Daoy (cell line): ENCODE results near the gene MAP2K7. TPM values are rescaled to one million over a fixed set of nuclear protein-coding genes. Genes with fewer than 3 reads are reported as not detected.
"Not testable (repeated sequence)": the region's sequence is repeated elsewhere in the genome, so short reads cannot be mapped to it uniquely, and the experiment has no call there.

Experiments
- DNase-seq: peaks from one replicate; pipeline ENCODE4 v3.0.0-alpha.2; 2015; ENCODE audit warnings: low read depth
- total RNA-seq: library from RNA; depleted of rRNA; stranded (reverse); fragments of >200 nt; shearing (Covaris generic); gene quantifications from 2 replicates; pipeline ENCODE4 v1.2.3, GENCODE V29; 2014

Gene MAP2K7
- total RNA-seq, 1 experiment from 2014 or later, result 8.4 TPM

DNA sequence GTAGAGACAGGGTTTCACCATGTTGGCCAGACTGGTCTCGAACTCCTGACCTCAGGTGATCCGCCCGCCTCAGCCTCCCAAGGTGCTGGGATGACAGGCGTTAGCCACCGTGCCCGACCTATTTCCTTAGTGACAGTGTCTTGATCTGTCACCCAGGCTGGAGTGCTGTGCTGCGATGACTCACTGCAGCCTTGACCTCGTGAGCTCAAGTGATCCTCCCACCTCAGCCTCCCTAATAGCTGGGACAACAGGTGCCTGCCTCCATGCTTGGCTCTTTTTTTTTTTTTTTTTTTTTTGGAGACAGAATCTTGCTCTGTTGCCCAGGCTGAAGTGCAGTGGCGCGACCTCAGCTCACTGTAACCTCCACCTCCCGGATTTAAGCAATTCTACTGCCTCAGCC, 26.4 kb downstream of the MAP2K7 start:
- peak; percentile 51 for DNase-seq

DNA sequence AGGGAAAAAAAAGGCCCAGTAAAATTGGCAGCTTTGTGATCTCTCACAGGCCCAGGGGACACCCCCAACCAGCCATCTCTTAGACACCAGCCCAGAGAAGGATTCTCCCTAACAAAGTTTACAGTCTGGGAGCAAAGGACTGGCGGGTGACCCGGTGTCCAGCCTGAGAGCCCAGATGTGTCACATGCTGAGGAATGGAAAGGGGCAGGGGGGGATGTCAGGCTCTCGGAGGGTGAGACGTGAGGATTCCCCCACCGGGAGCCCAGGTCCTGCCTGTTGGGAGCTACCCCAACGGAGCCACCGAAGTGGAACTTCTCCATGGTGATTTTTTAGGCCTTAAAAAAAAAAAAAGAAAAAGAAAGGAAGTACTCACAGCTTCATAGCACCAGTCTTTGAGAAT, 27.1 kb downstream of the MAP2K7 start:
- DNase-seq, result no peak

DNA sequence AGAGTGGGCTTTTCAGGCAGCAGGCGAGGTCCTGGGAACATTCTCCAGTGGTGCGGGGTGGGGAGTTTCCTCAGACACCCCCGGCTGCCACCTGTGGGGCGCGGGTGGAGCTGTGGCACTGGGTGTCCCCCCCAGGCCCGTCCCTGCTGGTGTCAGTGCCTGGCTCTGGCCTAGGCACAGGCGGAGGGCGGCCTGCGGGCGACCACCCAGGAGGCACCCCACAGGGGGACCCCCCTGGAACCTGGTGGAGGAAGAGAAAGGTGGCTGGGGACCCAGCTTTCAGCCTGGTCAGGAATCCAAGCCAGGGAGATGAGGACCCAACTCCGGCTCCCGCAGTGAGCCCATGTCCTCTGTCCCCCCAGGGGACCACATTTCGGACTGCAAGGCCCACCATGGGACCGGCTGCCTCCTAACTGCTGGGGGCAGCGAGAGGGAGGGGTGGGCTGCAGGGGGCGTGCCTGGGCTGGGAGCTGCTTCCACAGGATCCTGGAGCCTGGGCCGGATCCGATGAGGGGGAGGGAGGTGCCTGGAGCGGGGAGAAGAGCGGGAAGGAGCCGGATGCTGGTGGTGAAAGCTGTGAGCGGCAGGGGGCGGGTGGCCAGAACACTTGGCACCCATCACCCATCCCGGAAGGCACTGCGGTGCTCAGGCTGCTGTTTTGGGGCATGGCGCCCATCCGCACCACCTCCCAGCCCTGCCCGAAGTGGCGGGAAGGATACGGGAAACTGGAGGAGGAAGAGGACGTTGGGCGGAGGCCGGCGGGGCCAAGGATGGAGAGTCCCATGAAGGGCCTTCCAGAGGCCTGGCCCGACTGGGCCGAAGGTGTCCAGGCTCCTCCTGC, 27.8 kb downstream of the MAP2K7 start:
- no peak for DNase-seq

DNA sequence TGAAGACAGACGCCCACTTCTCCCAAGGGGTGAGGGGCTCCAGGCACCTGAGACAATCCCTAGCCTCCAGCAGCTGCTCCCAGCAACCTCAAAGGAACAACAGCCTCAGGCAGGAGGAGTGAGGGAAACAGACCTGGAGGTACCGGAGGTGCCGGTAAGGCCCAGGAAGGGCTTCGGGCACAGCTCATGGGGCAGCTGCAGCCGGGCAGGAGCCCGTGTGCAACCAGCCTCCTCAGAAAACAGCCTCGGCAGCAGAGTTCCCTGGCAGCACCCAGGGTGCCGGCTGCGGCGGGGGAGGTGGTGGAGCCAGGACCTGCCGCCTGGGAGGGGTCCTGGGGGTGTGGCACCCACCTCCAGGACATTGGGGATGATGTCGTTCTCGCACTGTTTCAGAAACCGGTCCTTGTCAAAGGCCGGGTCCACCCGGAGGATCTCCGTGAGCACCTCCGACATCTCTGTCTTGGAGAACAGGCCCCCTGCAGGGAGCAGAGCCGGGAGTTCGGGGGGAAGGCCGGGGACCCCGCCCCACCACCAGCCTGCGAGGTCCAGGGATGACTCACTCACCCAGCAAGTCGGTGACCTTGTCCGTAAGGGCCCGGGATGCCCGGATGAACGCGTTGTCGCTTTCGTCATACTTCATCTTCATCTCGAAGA, 28.7 kb downstream of the MAP2K7 start:
- no peak for DNase-seq

DNA sequence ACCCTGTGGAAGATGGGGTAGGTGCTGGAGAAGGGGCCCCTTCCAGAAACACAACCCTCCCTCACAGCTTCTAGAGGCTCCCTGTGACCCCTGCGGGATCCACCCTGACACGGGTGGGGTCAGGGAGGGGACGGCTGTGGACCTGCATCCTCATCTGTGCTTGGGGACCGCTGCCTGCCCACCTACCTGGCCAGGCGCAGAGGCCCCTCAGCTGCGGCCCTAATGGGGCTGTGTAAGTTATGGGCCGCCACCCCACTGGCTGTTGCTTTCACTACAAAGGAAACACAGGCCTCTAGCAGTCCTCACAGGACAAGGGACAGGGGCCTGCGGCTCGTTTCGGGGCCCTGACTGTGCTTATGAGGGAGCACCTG, 29.2 kb downstream of the MAP2K7 start:
- DNase-seq, result no peak

DNA sequence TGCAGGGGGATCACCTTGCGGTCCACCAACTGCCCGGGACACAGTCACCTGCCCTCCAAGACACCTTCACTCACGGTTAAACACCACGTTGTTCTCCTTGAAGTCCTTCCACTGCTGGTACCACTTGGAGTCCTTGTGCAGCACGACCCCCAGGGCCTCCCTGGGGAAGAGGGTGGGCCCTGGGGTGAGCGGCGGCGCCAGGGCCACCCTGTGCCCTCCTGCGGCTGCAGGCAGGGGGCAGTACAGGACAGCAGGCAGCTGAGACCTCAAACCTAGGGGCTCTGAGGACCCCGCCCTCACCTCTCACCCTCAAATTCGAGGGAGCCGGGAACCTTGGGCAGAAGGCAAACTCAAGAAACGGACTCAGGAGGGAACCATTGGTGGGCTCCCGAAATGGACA, 29.7 kb downstream of the MAP2K7 start:
- DNase-seq, result no peak

DNA sequence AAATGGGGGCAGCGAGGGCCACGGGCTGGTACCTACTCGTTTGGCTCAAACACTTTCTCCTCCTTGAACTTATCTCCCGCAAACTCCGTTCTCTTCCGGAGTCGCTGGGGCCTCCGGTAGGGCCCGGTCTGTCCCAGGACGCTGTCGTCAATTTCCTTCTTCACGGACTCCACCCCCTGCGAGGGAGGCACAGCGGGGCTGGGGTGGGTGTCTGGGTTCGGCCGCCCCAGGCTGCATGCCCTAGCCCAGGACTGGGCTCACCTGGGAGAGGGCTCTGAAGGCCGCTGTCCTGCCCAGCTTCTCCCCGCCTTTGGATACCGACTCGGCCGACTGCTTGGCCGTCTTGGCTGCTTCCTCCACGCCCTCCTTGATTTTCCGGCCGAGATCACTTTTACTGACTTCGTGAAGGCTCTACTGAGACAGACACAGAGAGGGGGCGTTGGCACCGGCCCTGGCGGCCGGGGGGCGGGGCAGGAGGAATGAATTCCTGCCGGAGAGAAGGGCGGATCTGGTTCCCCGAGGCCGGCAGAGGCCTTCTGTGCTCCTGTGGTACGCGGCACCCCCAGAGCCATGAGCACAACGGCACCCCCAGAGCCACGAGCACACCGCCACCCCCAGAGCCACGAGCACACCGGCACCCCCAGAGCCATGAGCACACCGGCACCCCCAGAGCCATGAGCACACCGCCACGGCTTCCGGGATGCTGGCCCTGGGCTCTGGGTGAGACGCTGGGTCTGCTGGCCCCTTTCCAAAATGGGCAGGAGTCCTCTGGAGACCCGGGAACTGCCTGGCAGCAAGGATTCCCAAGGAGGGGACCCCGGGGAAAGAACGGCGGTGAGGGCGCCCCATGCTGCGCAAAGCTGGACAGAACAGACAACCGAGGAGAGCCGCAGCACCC, 30.4 kb downstream of the MAP2K7 start:
- no peak for DNase-seq

DNA sequence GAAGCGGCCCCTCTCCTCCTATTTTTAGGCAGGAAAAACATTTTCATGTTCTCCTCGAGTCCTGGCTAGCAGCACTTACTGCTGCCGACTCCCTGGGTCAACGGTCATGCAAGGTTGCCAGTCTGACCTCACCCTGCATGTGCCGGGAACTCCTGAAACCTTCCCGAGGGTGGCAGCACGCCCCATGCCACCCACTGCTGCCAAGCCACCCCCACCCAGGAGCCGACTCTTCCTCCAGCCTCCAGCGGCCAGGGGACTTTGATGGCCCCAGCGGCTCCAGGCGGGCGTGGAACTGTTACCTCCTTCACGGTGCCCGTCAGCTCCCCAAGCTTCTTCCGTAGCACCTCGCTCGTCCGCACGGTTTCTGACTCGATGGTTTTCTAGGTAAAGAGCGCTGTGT, 31.1 kb downstream of the MAP2K7 start:
- DNase-seq, result no peak

DNA sequence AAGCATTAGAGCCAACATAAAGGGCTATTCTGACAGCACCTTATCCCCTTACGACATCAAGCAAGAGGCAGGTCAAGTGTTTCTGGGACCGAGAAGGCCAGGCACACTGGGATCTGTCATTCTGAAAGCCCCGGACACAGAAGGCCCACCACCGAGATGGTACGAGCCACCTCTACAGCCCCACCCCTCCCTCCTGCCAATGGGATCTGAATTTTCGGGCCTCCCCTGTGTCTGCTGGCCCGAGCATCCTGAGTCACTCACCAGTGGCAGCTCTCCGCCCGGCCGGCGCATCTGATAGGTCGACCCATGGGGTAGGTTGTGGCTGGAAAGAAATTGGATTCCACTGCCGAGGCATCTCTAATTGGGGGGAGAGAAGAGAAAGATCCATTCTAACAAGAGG, 37.2 kb downstream of the MAP2K7 start:
- no peak for DNase-seq

DNA sequence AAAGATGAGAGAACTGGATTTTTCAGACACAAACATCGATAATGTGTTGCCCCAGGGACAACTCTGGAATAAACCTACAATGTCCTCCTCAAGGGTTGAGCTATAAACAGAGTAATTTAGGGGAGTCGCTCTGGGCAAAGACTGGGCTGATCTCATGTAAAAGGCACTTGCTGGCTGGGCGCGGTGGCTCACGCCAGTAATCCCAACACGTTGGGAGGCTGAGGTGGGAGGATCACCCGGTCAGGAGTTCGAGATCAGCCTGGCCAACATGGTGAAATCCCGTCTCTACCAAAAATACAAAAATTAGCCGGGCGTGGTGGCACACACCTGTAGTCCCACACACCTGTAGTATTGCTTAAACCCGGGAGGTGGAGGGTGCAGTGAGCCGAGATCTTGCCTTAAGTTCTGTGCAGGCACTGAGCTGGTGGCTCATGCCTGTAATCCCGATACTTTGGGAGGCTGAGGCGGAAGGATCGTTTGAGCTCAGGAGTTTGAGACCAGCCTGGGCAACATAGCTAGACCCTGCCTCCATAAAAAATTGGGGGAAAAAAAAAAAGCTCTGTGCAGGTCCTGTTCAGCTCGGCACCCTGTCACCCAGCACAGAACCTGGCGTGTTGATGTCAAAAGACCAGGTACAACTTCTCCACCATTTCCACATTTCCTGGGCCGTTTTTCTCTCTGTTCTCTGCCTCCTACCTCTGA, 38.4 kb downstream of the MAP2K7 start:
- DNase-seq, result no peak

DNA sequence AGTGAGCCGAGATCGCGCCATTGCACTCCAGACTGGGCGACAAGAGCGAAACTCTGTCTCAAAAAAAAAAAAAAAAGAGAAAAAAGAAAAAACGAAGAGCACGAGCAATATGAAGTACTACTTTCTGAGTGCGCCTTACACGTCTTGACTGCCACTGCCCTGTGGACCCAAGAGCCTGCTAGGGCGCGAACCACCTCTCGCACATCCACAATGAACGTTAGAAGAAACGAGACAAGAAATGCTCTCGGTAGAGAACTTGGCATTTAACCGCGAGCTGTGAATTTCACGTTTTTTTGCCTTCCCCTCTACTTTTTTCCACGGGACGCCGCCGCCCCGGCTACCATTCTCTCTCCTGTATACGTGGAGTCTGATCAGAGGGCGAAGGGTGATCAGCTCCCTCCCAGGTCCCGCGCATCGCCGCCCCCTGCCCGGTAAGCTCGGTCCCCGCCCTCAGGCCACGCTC, 39.3 kb downstream of the MAP2K7 start:
- DNase-seq, result peak; percentile 23

DNA sequence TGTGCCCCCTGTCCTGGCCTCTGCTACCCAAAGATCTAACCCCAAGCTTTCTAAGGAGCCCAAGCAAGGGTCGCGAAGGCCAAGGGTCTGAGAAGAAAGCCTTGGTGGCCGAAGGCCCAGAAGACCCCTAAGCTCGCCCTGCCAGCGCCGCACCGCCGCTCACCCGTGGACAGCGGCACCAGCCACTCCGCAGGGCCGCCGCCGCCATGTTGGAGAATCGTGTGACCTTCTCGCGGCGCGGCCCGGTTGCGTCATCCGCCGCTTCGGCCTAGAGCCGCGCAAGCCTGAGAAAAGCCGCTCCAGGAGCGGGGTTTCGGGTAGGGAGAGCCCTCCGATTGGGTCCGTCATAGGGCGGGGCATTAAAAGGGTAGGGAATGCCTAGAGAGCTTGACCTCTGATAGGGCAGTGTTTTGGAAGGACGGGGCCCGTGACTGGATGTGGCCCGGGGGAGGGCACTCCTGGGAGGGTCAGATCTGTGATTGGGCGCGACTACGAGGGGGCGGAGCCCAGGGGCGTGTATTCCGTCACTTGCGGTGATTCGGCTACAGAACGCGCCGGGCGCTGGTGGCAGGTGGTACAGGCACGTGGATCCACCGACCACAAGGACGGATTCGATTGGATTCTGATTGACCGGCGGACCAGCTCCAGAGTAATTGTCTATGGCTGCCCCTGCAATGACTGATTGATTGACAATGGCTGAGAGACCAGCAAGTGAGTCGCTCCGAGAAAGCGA, 39.9 kb downstream of the MAP2K7 start, which contains the start of gene TIMM44:
Gene TIMM44, minus strand, starts transcription at position 223 of the 733 bp plus-strand sequence. Its CDS starts 15 bp downstream, at position 208.
- peak; percentile 99 for DNase-seq

DNA sequence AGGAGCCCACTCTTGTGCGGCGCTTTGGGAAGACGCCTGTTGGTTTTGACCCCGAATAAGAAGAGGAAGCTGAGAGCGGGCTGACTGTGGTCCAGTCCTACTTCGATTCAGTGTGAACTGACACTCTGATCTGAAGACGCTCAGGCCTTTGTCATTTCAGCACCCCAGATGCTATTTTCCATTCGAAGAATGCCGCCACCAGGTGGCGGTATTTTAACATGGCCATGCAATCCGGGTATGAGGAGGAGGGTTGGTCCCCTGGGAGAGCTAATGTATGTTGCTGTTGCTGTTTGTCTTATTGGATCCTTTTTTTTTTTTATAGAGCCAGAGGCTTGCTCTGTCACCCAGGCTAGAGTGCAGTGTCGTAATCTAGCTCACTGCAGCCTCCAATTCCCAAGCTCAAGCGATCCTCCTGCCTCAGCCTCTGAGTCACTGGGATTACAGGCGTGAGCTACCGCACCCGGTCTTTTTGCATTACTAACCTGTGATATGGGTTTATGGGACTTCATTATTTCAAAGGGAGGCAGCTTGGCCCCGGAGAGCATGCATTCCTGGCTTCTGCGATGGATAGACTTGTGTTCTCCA, 40.6 kb downstream of the MAP2K7 start:
- DNase-seq, result peak; percentile 85

DNA sequence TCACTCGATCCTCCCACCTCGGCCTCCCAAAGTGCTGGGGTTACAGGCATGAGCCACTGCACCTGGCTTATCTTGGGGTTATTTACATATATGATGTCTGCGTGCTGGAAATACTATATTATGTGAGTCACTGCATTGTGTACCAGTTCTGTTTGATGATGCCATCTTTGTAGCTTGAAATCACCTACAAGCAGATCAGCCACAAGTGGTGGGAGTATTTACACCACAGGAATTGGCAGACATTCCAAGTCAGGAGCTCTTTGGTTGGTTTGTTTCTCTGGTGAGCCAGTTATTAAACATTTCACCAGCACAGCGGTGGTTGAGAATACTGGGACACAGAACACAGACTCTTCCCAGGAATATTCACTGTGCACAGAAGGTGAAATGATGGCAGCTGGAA, 44.3 kb downstream of the MAP2K7 start:
- no peak for DNase-seq

DNA sequence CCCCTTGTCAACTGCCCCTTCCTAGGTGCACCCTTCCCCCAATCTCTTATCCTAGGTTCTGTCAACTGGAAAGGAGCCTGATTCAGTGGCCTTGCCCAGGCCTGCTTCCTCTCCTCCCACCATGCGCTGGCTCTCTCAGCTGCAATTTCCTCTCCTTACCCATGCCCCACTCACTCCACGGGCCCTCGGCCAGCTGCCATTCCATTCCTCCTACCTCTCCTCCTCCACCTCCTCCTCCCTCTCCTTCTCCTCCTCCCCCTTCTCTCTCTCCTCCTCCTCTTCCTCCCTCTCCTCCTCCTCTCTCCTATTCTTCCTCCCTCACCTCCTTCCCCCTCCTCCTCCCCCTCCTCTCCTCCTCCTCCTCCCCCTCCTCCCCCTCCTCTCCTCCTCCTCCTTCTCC, 49.4 kb downstream of the MAP2K7 start:
- peak; percentile 60 for DNase-seq

DNA sequence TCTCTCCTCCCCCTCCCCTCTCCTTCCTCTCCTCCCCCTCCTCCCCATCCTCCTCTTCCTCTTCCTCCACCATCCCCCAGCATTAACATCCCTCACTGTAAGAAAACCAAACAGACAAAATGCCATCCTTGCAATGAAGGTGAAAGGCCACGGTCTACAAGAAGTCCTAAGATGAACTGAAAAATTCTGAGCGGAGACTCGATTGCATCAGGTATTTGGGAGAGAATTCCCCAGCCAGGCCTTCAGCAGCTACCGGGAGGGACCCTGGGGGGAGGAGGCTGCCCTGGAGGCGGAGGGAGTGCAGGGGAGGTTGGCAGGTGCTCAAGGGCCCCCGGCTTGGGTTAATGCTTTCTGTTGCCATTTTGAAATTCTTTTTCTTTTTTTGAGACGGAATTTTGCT, 49.9 kb downstream of the MAP2K7 start:
- no peak for DNase-seq

DNA sequence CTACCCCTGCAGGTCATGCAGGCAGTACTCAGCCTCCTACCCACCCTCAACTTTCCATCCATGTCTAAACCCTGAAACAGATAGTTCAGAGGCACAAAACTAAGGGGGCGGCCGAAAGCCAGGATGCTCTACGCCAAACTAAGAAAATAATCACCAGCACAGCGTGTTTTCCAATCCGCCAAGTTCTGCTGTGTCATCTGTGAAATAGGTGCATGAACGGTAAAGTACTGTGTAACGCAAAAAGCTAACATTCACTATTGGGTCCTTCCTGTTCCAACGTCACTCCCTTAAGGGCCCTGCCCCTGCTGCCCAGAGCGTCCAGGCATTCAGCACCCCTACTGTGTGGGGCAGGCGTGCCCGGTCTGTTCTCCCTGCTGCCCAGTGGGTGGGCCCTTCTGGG, 52.0 kb downstream of the MAP2K7 start:
- DNase-seq, result no peak

DNA sequence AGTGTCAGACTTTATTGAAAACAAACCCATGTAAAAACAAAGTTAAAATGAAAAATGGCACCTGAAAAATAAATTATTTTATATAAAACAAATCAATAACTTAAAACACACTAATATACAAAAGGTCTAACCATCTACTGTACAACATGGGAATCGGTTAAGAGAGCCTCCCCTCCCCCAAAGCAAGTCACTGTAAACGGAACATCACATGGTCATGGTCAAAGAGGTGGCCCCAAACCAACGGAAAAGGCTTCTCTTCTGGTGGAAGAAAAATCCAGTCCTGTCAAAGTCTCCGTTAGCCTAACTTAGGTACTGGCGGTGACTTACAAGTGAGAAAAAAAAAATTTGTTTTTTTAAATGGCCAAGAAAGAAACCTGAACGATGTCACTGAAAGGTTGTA, 55.5 kb downstream of the MAP2K7 start:
- DNase-seq, result no peak

DNA sequence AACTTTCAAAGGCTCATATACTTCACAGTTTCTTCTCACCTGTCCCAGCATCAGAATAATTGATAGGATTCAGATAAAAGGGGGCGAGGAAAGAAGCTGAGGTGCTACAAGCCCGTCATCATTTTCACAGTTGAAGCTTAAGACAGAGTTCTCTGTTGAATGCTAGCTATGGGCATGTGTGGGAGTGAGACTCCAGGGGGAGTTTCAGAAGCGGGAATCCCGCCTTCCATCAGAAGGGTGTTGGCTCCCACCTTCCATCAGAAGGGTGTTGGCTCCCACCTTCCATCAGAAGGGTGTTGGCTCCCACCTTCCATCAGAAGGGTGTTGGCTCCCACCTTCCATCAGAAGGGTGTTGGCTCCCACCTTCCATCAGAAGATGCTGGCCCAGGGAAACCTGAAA, 57.4 kb downstream of the MAP2K7 start:
- not testable (repeated sequence) for DNase-seq

DNA sequence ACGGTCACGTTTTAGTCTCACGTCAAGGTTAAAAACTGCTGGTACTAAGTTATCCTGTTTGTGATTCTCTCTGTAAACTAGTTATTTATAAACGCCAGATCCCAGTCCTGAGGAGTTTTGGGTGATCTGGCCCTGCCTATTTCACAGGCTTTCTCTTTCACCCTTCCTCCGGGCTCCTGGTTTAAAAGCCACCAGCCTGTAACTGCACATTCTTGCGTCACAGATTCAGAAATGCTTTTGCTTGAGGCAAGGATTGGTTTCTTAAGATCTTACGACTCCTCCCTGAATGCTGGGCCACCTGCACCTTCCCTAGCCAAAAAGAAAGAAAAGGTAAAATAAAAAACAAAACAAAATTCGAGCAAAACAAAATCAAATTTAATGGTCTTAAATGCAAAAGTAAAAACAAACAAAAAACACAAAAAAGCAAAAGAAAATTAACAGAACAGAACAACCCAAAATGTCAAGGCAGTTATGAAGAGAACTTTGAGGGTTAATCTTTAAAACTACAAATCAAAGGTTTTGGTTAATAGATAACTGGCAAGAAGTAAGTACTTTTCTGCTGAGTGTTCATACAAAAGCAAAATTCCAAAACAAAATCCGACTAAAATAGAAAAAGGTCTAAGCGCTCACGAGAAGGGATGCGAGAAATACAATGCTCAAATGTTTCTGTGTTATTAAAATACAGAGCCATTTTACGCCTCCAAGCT, 58.4 kb downstream of the MAP2K7 start:
- no peak for DNase-seq
